A549 (cell line): Measurements from ENCODE around the gene ELL.

ENCODE experiments used
- CHD4 ChIP-seq: fragments of 200-600 bp; sonication (generic); IDR thresholded peaks from 2 replicates; pipeline ENCODE4 v1.6.1; 2016; ENCODE audit warnings: antibody characterized with exemption, mild to moderate bottlenecking, borderline replicate concordance
- EP300 ChIP-seq, 2 experiments: fragments of >200 bp; sonication (Bioruptor Twin); formaldehyde crosslinking; IDR thresholded peaks; 2 replicates in 1 of 2; 3 replicates in 1 of 2; pipeline ENCODE4 v1.6.1; 2016 to 2017
- FOSL2 ChIP-seq, 2 experiments: fragments of 450-650 bp in 1 of 2; fragments of >200 bp in 1 of 2; sonication (Bioruptor Twin) in 1 of 2; formaldehyde crosslinking; IDR thresholded peaks; 2 replicates each; pipeline versions ENCODE4 v1.5.0 to v1.6.1; 2016 to 2020; ENCODE audit warnings: mild to moderate bottlenecking in 1 of 2, moderate library complexity in 1 of 2
- HOXA7 ChIP-seq: fragments of 250-450 bp; sonication (Bioruptor Pico); IDR thresholded peaks from 2 replicates; pipeline ENCODE4 v1.5.0; 2020; ENCODE audit warnings: mild to moderate bottlenecking, moderate library complexity
- JUN ChIP-seq, 2 experiments: fragments of >200 bp; sonication (Bioruptor Twin); formaldehyde crosslinking; IDR thresholded peaks; 2 replicates in 1 of 2; 3 replicates in 1 of 2; pipeline ENCODE4 v1.6.1; 2016 to 2017
- KDM1A ChIP-seq: fragments of 200-600 bp; sonication (generic); IDR thresholded peaks from 2 replicates; pipeline ENCODE4 v1.6.1; 2016; ENCODE audit warnings: low read depth, mild to moderate bottlenecking
- MYC ChIP-seq: IDR thresholded peaks from 2 replicates; pipeline ENCODE4 v1.6.1; 2012; ENCODE audit warnings: mild to moderate bottlenecking, inconsistent platforms, low read length, improper control_type of control experiment, borderline replicate concordance
- POLR2A ChIP-seq: IDR thresholded peaks from 2 replicates; pipeline ENCODE4 v1.6.1; 2012; ENCODE audit warnings: mild to moderate bottlenecking, low read length
- TF ChIP-seq, protein P1 (sequence below): fragments of >200 bp; sonication (Bioruptor Twin); formaldehyde crosslinking; IDR thresholded peaks from 3 replicates; pipeline ENCODE4 v1.5.1; 2016

DNA sequence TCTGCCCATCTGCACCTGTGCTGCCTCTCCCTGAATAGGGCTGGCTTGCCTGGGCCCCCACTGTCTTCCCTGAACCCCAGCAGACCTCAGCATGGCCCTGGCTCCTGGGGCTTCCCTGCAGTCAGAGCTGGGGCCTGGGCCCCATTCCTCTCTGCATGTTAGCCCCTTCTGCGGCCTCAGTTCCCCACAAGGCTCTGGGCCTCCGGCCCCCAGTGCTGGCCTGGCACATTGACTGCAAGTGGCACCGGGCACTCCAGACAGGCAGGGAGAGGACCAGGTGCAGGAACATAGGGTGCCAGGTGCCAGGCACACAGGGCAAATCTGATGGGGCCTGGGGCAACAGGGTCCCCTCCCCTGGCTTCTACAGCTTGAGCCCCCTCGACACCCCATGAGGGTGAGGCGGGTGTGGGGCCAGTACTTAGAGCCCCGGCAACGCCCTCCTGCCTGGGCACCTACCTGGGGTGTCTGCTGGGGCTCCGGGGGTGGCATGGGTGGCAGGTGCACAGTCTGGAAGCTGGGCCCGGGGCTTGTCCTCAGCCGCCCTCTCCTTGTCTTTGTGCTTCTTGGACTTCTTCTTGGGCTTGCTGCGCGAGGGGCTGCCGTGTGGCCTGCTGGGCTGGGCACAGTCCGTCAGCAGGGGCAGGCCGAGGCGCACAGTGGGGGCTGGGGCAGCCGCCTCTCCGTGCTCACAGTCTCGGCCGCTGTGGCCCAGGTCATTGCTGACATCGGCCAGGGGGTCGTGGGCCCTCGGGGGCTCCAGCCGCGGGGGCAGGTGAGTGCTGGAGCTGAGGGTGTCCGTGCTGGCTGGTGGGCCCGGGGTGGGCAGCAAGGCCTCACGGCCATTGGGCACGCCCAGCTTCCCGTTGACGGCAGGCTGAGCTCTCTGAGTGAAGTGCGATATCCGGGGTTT lies 71.6 kb downstream of the ELL start:
- TF ChIP-seq, protein P1, sequence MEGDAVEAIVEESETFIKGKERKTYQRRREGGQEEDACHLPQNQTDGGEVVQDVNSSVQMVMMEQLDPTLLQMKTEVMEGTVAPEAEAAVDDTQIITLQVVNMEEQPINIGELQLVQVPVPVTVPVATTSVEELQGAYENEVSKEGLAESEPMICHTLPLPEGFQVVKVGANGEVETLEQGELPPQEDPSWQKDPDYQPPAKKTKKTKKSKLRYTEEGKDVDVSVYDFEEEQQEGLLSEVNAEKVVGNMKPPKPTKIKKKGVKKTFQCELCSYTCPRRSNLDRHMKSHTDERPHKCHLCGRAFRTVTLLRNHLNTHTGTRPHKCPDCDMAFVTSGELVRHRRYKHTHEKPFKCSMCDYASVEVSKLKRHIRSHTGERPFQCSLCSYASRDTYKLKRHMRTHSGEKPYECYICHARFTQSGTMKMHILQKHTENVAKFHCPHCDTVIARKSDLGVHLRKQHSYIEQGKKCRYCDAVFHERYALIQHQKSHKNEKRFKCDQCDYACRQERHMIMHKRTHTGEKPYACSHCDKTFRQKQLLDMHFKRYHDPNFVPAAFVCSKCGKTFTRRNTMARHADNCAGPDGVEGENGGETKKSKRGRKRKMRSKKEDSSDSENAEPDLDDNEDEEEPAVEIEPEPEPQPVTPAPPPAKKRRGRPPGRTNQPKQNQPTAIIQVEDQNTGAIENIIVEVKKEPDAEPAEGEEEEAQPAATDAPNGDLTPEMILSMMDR, result no peak
- TF ChIP-seq FOSL2 (IDR thresholded peaks at IDR 0.05), result no peak
- TF ChIP-seq FOSL2 (CRISPR knock-in tag; IDR thresholded peaks at IDR 0.05), result no peak
- no peak for TF ChIP-seq KDM1A
- no peak for TF ChIP-seq MYC
- TF ChIP-seq HOXA7, result no peak
- TF ChIP-seq CHD4, result no peak
- TF ChIP-seq POLR2A, result no peak
- TF ChIP-seq EP300 (IDR thresholded peaks at IDR 0.05), result no peak
- TF ChIP-seq JUN (IDR thresholded peaks at IDR 0.05), result no peak
